GM19240 (cell line): ENCODE data around the gene USF1.

Experiments
- DNase-seq: peaks from one replicate; pipeline ENCODE4 v3.0.0; 2011; ENCODE audit warnings: low spot score; ENCODE audit not compliant: insufficient read length

The USF1 gene

DNA sequence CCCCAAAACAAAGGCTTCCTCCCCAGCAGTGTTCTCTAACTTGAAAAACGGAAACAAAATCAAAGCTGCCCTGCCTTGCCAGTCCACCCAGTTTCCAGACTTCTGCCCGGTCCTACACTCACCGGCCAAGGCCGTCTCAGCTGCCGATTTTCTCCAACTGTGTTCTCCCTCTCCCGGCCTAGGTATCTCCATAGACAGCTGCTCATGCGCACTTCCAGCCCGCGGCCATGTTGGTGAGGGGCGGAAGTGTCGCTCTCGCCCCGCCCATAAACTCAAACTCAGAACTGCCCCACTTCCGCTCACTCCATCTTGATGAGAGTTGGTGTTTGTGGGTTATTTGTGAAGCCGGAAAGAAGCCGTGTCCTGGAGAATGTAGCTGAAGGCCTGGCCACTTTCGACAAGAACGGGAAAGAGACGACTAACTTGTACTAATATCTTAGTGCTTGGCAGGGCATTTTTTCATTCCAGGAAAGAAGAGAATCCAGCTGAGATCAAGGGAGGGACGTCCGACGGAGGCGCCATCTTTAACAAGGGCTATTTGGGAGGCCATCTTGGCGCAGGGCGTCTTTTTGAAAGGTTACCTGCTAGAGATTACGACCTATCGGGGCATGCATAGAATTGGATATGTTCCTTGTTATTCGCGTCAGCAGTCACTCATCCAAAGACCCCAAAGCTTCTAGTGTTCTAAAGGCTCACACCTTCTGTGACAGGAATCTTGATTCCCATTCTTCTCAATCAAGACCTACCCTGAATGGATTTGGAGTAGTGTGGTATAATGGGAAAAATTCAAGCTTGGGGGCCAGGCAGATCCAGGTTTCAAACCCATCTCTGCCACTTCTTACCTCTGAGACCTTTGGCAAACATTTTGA is at the start of gene USF1:
USF1 (minus strand) TSS at position 242 of the 869 bp plus-strand sequence. CDS start 2,702 bp downstream, outside the sequence.
- DNase-seq, result peak; percentile 76

DNA sequence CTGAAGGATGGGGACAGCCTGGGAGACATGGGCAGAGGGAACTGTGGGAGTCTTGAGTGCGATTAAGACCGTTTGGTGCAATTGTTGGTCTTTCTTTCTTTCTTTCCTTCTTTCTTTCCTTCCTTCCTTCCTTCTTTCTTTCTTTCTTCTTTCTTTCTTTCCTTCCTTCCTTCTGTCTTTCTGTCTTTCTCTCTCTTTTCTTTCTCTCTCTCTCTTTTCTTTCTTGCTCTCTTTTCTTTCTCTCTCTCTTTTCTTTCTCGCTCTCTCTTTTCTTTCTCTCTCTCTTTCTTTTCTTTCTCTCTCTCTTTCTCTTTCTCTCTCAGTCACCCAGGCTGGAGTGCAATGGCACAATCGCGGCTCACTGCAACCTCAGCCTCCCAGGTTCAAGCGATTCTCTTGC is 49.5 kb upstream of the USF1 start:
- DNase-seq, result no peak

- no peak for DNase-seq
Observed at GRCh38 chr1:161094481-161094880, 48.7 kb upstream of the USF1 start.

DNA sequence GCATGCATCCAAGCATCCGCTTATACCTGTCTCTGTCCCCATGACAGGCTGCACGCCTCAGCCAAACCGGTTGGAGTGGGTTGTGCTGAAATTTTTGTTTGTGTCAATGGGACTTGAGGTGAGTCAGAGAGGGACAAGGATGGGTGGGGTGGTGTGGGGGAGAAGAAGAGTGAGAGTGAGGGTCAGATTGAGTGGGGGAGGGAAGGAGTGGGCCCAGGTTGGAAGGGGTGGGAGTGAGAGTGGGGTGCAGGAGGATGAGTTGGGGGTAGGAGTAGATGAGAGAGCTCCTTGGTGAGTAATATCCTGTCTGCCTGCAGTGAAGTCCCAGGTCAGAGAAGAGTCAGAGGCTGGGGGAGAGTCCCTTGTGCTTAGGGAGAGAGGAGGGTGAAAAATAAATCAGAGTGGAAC is 46.8 kb upstream of the USF1 start:
- DNase-seq, result no peak

- DNase-seq, result no peak
Observed at GRCh38 chr1:161091796-161092507, 46.2 kb upstream of the USF1 start.

- no peak for DNase-seq
Observed at GRCh38 chr1:161091093-161091492, 45.3 kb upstream of the USF1 start.

DNA sequence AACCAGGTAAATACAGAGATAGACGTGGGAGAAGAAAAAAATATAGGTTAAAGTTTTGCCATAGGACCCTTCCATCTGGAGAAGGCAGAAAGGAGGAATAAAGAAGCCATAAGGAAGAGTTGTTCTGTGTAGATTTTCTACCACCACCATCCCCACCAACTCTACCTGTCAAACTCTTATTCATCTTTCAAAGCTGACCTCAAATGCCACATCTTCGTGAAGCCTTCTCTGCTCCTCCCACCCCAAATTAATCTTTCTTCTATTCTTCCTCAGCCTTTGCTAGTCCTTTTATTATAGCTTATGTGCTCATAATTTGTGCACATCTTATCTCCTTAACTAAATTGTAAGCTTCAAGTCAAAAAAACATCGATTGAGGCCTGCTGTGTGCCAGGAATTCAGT is 44.8 kb upstream of the USF1 start:
- no peak for DNase-seq

- no peak for DNase-seq
Observed at GRCh38 chr1:161089938-161090337, 44.2 kb upstream of the USF1 start.

DNA sequence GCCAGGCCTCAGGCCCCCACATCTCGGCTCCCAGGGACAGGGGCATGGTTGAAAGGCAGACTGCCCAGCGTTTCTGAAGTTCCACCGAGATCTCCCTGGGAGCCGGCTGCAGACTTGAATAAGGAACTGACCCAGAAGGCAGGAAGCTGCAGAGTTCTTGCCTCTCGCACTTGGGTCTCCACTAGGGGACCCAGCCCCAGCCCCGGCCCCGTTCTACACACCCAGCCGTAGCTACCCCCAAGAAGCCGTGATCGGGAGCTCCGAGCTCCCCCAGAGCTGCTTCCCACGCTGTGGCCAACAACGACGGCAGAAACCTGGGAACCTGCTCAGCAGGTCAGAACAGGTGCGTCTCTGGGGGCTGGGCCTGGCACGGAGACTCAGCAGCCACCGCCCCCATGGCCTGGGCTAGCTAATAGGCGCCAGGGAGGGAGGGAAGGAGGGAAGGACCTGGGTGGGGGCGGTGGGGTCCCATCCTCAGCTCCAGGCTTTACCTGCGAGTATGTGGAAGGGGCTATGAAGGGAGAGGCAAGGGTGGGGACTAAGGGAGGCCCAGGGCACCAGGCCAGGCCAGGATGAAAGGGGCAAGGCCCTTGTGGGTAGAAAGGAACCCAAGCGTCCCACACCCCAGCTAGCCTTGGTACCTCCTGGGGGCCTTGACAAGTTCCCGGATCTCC is 43.6 kb upstream of the USF1 start, which contains the start of gene NECTIN4:
NECTIN4 (minus strand) TSS at position 308 of the 674 bp plus-strand sequence; CDS start at position 46, 262 bp downstream.
- no peak for DNase-seq

GRCh38 chr1:161088587-161089110 is 42.9 kb upstream of the USF1 start:
- DNase-seq, result no peak

GRCh38 chr1:161086457-161086856 is 40.7 kb upstream of the USF1 start:
- no peak for DNase-seq

GRCh38 chr1:161085165-161085564 is 39.4 kb upstream of the USF1 start:
- DNase-seq, result no peak

DNA sequence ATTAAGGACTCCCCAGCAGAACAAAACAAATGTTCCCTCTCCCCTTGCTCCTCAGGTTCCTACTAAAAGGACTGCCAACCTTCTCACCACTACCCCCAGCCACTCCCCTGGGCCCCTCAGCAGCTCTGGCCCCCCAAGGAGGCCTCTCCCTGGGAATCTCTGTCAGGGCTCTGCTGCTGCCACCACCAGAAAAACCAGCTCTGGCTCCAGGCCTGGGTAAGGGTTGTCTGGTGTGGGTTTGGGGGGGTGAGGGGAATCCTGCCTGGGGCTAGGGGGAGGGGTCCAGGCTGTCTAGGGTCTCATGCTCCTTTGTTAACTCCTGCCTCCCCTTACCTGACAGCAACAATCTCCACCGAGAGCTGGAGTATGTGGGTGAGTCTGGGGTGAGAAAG is 38.8 kb upstream of the USF1 start:
- DNase-seq, result no peak

GRCh38 chr1:161083748-161084596 is 38.2 kb upstream of the USF1 start:
- no peak for DNase-seq

DNA sequence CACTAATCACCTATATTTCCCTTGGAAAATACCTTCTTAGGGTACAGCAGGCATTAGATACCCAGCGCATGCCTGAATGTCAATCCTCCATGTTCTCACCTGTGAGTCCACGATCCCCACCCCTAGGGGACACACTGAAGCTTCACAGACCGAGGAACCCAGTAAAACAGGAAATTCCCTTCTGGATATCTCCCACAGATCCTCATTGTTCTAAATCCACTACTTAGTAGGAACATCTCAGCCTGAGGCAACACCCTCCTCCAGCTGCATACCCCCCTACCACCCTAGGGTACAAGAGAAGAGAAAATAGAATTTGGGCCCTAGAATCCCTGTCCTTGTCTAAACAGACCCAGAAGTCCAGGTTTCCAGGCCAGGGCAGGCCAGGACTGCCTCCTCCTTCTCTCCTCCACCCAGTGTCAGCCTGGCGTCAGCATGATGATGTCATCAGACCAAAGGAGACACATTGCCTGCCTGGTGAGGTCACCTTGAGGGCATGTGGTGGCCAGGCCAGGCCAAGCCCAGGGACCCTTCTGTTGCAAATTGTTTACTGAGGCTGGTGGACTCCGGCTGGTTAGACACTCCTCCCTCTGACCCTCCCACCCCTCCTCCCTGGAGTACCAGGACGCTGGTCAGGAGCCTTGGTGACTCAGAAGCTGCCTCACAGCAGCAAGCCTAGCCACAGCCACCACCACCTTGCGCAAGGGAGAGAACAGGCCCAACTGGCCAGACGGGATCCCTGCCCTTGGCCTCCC is 37.4 kb upstream of the USF1 start:
- no peak for DNase-seq

DNA sequence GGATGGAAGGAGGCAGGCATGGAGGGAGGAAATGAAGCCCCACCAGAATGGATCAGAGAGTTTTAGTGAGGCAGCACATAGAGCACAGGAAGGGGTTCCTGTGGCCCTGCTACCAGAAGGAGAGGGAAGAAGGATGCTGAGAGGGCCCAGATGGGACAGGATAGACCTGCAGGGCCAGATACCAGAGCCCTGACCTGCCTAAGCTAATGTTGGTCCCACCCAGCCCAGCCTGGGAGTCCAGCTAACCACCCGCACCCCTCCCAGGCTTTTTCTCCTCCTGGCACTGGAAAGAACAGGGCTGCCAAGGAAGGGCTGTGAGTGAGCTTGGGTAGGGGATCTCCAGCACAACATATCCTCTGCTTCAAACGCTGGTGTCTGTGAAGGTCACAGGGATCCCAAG is 36.7 kb upstream of the USF1 start:
- DNase-seq, result no peak

DNA sequence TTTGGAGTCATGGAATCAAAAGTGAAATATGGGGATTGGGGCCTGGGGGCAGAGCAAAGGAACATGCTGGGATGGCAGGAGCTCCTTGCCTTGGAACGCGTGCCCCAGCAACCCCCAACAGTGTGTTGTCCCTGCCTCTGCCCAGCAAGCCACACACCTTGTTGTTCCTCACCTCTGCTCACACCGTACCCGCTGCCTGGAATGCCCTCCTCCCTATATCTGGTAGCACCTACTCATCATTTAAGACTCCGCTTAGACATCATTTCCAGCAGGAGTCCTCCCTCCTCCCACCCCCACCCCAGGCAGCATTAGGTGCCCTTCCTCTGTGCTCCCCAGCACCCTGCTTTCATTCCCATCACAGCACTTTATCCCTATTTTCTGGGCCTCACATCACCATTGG is 35.7 kb upstream of the USF1 start:
- no peak for DNase-seq

GRCh38 chr1:161080441-161081405 is 34.9 kb upstream of the USF1 start:
- DNase-seq, result no peak
